GM12873 (cell line): ENCODE results near the gene STOX2.

ENCODE experiments used
- TF ChIP-seq, protein P1 (sequence below): IDR thresholded peaks from 2 replicates; pipeline ENCODE4 v1.5.1; 2012; ENCODE audit warnings: low read depth, mild to moderate bottlenecking, moderate library complexity, low read length, control low read depth; ENCODE audit not compliant: insufficient read depth; ENCODE audit errors: missing control alignments

Gene STOX2

DNA sequence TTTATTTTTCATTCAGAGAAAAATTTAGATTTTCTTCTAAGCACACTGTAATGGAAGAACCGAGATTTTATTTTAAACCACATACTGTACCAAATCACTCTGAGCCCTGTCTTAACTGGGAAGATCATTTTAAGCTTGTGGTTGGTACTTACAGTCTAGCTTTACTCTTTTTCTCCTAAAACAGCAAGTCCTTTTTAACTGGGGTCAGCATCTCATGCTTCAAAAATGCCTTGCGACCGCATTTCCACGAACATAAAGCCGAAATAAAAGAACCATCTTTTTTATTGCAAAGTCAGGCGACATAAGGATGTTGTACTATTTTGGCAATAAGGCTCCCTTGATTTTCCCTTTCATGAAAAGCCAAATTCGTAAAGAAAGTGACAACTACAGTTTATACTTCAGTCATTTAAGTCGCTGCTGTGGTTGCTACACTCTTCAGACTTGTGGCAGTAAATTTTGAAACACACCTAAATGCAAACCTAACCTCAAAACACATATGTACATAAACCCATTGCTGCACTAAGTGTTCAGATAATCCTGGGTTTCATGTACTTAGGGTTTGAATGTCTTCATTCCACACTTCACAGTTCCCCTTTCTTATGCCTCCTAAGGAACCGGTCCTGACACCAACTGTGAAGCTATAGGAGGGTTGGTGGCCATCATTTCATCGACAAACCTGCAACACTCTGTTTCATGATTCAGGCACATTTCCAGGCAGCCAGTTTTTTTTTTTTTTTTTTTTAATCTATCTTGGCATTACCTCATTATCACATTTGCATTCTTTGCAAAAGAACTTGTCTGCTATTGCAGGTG is 3.0 kb downstream of the STOX2 start:
- TF ChIP-seq, protein P1, sequence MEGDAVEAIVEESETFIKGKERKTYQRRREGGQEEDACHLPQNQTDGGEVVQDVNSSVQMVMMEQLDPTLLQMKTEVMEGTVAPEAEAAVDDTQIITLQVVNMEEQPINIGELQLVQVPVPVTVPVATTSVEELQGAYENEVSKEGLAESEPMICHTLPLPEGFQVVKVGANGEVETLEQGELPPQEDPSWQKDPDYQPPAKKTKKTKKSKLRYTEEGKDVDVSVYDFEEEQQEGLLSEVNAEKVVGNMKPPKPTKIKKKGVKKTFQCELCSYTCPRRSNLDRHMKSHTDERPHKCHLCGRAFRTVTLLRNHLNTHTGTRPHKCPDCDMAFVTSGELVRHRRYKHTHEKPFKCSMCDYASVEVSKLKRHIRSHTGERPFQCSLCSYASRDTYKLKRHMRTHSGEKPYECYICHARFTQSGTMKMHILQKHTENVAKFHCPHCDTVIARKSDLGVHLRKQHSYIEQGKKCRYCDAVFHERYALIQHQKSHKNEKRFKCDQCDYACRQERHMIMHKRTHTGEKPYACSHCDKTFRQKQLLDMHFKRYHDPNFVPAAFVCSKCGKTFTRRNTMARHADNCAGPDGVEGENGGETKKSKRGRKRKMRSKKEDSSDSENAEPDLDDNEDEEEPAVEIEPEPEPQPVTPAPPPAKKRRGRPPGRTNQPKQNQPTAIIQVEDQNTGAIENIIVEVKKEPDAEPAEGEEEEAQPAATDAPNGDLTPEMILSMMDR, result no peak

DNA sequence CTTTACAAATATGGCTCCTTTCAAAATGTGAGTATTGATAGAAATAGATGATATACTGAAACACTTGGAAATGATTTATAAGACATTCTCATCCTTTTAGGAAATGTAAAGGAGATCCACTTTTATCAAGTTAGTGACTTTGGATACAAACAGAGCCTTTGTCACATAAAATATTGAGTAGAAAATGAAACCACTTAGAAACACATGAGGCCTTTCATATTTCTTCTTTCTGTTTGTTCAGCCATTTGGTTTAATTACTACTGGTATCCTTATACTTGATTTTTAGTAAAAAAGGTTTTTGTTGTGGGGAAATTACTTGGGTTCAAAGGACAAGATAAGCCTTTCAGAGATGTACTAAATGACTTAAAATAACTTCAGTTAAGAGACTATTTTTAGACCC is 4.1 kb downstream of the STOX2 start:
- TF ChIP-seq, protein P1, result no peak

DNA sequence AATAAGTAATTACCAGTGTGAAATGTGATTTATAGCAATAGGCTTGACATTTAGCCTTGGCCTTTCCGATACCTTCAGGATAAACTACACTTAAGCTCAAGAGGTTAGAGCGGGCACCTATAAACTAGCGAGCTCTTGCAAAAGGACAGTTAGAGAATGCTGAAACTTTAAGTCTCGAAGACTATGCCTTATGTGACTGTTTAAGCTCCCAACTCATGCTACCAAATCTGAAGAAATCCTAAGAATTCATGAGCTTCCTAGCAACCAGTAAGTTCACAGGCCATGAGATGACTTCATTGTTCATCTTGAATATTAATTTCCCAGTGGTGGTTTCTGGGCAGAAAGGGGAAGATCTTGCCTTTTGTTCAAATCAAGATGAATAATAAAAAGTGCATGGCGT is 4.7 kb downstream of the STOX2 start:
- TF ChIP-seq, protein P1, result no peak

DNA sequence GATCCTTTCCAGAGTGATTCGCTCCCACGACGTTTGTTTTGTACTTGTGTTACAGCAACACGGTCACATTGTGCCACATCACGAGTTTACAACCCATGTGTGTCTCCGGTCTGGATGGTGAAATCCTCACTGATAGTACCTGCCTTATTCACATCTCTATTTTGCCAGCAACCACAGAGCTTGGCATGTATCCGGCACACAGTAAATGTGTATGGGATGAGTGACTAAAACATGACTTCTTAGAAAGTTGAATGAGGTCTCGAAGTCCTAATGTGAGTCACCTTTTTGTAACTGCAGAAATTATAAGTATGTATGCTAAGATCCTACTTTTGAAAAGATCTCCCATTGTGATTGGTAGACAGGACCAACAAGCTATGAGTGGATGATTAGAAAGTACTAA is 7.5 kb downstream of the STOX2 start:
- TF ChIP-seq, protein P1, result no peak

DNA sequence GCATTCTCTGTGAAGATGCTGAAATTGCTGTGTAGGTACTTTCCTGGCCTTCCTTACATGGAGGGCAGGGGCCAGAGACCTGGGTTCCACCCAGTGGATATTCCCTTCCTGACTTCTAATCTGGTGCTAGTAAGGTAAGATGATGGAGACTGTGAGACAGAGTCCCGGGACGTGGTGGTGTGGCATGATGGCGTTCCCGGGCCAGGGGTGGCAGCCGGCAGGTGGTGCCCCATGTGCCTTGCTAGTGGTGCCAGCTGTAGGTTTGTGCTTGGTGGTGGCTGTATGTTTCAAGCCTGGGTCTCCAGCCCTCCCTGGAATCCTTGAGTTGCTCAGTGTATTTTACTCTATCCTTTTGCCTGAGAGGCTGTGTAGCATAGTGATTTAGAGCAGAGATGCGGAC is 10.9 kb downstream of the STOX2 start:
- TF ChIP-seq, protein P1, result no peak

DNA sequence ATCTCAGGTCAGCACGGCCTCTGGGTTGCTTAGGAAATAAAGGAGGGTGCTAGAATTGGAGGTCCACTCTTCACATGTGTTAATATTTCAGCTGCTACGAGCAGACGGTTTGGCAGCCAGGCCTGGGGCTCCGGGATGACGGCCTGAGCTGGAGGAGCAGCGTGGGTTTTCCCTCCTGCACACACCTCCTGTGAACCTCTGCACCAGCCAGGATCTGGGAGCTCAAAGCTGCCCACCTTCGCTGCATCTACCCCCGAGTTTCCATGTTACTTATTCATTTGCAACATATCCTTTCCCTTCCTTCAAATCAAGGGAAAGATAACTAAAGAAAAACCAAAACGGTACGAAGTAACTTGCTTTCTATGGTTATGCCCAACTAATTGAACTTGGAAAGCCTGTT is 13.6 kb downstream of the STOX2 start:
- TF ChIP-seq, protein P1, result no peak

DNA sequence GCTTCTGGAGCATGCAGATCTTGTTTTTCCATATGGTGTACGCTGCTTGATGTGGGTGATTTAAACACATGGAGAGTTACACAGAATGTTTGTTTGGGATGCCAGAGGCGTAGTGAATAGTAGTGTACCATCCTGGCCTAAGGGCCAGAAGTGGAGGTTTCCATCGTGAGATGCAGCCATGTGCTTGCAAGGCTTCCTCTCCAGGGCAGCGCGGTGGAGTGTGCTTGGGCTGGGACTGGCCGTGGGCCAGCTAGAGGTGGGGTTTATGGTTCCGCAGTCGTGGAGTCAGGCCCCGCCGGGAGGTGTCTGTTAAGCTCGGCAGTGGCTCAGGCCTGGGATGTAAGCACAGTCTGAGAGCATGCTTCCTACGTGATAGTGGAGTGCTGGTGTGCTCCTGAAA is 14.0 kb downstream of the STOX2 start:
- TF ChIP-seq, protein P1, result no peak

DNA sequence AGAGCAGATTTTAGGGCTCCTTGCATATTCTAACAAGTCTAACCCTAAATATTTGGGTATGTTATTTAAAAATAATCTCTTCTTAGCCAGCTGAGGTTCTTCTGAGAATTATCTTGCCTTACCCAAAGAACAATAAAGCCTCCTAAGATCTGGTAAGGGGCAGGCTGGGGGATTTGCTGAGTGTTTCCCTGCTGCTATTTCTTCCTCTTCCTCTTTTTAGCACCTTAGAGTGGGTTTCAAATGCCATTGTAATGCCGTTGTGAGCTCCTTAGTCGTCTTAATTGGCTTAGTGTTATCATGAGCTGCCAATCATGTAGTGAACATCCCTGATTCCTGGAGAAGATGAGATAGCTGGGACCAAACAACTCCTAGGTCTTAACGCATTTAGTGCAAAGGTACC is 15.4 kb downstream of the STOX2 start:
- TF ChIP-seq, protein P1, result no peak
